Measurements from ENCODE around the gene KRT82.
"Not testable (repeated sequence)": the region's sequence is repeated elsewhere in the genome, so short reads cannot be mapped to it uniquely, and the experiment has no call there.

KRT82 gene

GRCh38 chr12:52405922-52406385, at the start of gene KRT82:
KRT82 (minus strand) TSS chr12:52406335; CDS start chr12:52406277, 58 bp downstream.
- no peaks in the 10 kb centered on the region for H3K9me3 ChIP-seq (ENCODE audit: control insufficient read depth, insufficient read depth, low read length)
- H3K27ac ChIP-seq (ENCODE audit: low read length), result no peak within 1 kb of the TSS
- H3K4me1 ChIP-seq (ENCODE audit: control insufficient read depth, insufficient read depth, low read length), result peaks cover 1% of the 10 kb centered on the region; the same call in 1 of the 2 replicates
- H3K36me3 ChIP-seq (ENCODE audit: control insufficient read depth, insufficient read depth, low read length), result no peaks in the 10 kb centered on the region
- no peak for DNase-seq (ENCODE audit: low read depth, low spot score)
- no peaks in the 10 kb centered on the region for H3K27me3 ChIP-seq (ENCODE audit: control insufficient read depth, insufficient read depth, low read length)
- H3K4me3 ChIP-seq (ENCODE audit: low read length), result no peak within 1 kb of the TSS
- WGBS (ENCODE audit: insufficient coverage, insufficient read length), result no CpG with 5 or more reads among the region's 14 CpGs

GRCh38 chr12:52455821-52456220, 49.7 kb upstream of the KRT82 start:
- WGBS (ENCODE audit: insufficient coverage, insufficient read length), result no CpG with 5 or more reads among the region's 1 CpG
- no peak overlapping the region for H3K27ac ChIP-seq (ENCODE audit: low read length)
- DNase-seq (ENCODE audit: low read depth, low spot score), result no peak

GRCh38 chr12:52454411-52455201, 48.5 kb upstream of the KRT82 start:
- H3K9me3 ChIP-seq (ENCODE audit: control insufficient read depth, insufficient read depth, low read length), result no peaks in the 10 kb centered on the region
- no peaks in the 10 kb centered on the region for H3K36me3 ChIP-seq (ENCODE audit: control insufficient read depth, insufficient read depth, low read length)
- no peak overlapping the region for H3K4me3 ChIP-seq (ENCODE audit: low read length)
- WGBS (ENCODE audit: insufficient coverage, insufficient read length), result no CpG with 5 or more reads among the region's 3 CpGs
- H3K27me3 ChIP-seq (ENCODE audit: control insufficient read depth, insufficient read depth, low read length), result no peaks in the 10 kb centered on the region
- peaks cover 2% of the 10 kb centered on the region; the same call in 1 of the 2 replicates for H3K4me1 ChIP-seq (ENCODE audit: control insufficient read depth, insufficient read depth, low read length)
- DNase-seq (ENCODE audit: low read depth, low spot score), result no peak
- no peak overlapping the region for H3K27ac ChIP-seq (ENCODE audit: low read length)

More at GRCh38 chr12:52455821-52456220, 49.7 kb upstream of the KRT82 start:
- Histone ChIP-seq H3K4me1 (ENCODE audit: control insufficient read depth, insufficient read depth, low read length) (peaks cover 2% of the 10 kb centered on the region; the same call in 1 of the 2 replicates), H3K9me3 (ENCODE audit: control insufficient read depth, insufficient read depth, low read length) (no peaks in the 10 kb centered on the region), H3K27me3 (ENCODE audit: control insufficient read depth, insufficient read depth, low read length) (no peaks in the 10 kb centered on the region), H3K4me3 (ENCODE audit: low read length) (no peak overlapping the region), H3K36me3 (ENCODE audit: control insufficient read depth, insufficient read depth, low read length) (no peaks in the 10 kb centered on the region)

- Histone ChIP-seq H3K4me3 (ENCODE audit: low read length) (no peak within 1 kb of the TSS), H3K9me3 (ENCODE audit: control insufficient read depth, insufficient read depth, low read length) (no peaks in the 10 kb centered on the region), H3K27me3 (ENCODE audit: control insufficient read depth, insufficient read depth, low read length) (no peaks in the 10 kb centered on the region), H3K4me1 (ENCODE audit: control insufficient read depth, insufficient read depth, low read length) (peaks cover 2% of the 10 kb centered on the region; the same call in 1 of the 2 replicates), H3K27ac (ENCODE audit: low read length) (no peak within 1 kb of the TSS), H3K36me3 (ENCODE audit: control insufficient read depth, insufficient read depth, low read length) (no peaks in the 10 kb centered on the region)
- no peak for DNase-seq (ENCODE audit: low read depth, low spot score)
- no CpG with 5 or more reads among the region's 6 CpGs for WGBS (ENCODE audit: insufficient coverage, insufficient read length)
Measured at GRCh38 chr12:52452101-52452500, 46.0 kb upstream of the KRT82 start, which contains the start of gene KRT6B. KRT6B (minus strand) TSS chr12:52452146; CDS start chr12:52452078, 68 bp downstream.

DNA sequence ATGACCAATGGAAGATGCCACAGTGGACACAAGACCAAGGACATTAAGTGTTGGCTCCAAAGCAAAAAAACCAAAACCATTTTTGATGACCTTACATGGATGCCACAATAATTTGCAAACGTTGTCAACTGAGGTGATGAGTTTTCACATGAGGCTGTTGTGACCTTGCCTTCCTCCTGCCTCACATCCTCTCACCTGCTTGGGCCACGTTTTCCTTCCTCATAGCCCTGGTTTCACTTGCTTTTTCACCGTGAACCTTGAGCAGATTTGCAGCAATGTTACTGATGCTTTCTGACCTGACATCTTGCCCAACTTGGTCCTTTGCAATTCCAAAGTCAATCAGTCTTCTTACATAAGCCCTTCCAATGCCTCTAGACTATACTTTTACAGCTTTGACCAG, 42.1 kb upstream of the KRT82 start:
- Histone ChIP-seq H3K27ac (ENCODE audit: low read length) (no peak overlapping the region), H3K4me3 (ENCODE audit: low read length) (no peak overlapping the region), H3K4me1 (ENCODE audit: control insufficient read depth, insufficient read depth, low read length) (no peaks in the 10 kb centered on the region), H3K27me3 (ENCODE audit: control insufficient read depth, insufficient read depth, low read length) (no peaks in the 10 kb centered on the region), H3K36me3 (ENCODE audit: control insufficient read depth, insufficient read depth, low read length) (no peaks in the 10 kb centered on the region), H3K9me3 (ENCODE audit: control insufficient read depth, insufficient read depth, low read length) (no peaks in the 10 kb centered on the region)
- DNase-seq (ENCODE audit: low read depth, low spot score), result no peak
- WGBS (ENCODE audit: insufficient coverage, insufficient read length), result no CpG with 5 or more reads among the region's 3 CpGs

DNA sequence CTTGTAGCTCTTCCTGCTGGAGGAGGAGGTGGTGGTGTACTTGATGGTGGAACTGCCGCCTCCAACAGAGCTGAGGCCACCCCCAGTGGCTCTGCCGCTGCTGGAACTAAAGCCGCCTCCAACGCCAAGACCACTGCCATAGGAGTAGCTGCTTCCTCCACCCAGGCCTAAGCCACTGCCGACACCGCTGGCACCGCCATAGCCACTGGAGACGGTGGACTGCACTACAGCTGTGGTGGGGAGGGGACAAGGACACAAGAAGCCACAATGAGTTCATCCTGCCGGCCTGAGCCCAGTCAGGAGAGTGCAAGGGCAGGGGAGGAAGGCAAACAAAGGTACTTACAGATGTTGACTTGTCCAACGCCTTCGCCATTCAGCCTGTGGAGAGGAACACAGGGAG, 41.1 kb upstream of the KRT82 start:
- H3K4me1 ChIP-seq (ENCODE audit: control insufficient read depth, insufficient read depth, low read length); H3K9me3 ChIP-seq (ENCODE audit: control insufficient read depth, insufficient read depth, low read length); H3K27me3 ChIP-seq (ENCODE audit: control insufficient read depth, insufficient read depth, low read length); H3K27ac ChIP-seq (ENCODE audit: low read length); H3K4me3 ChIP-seq (ENCODE audit: low read length); H3K36me3 ChIP-seq (ENCODE audit: control insufficient read depth, insufficient read depth, low read length); DNase-seq (ENCODE audit: low read depth, low spot score): not testable (repeated sequence)
- WGBS (ENCODE audit: insufficient coverage, insufficient read length), result no CpG with 5 or more reads among the region's 11 CpGs

- H3K4me3 ChIP-seq (ENCODE audit: low read length), result no peak overlapping the region
- no CpG with 5 or more reads among the region's 6 CpGs for WGBS (ENCODE audit: insufficient coverage, insufficient read length)
- H3K27ac ChIP-seq (ENCODE audit: low read length), result no peak overlapping the region
- peaks cover 2% of the 10 kb centered on the region for H3K4me1 ChIP-seq (ENCODE audit: control insufficient read depth, insufficient read depth, low read length)
- H3K27me3 ChIP-seq (ENCODE audit: control insufficient read depth, insufficient read depth, low read length), result no peaks in the 10 kb centered on the region
- H3K9me3 ChIP-seq (ENCODE audit: control insufficient read depth, insufficient read depth, low read length), result no peaks in the 10 kb centered on the region
- H3K36me3 ChIP-seq (ENCODE audit: control insufficient read depth, insufficient read depth, low read length), result no peaks in the 10 kb centered on the region
- no peak for DNase-seq (ENCODE audit: low read depth, low spot score)
Measured at GRCh38 chr12:52446367-52447045, 40.4 kb upstream of the KRT82 start.

DNA sequence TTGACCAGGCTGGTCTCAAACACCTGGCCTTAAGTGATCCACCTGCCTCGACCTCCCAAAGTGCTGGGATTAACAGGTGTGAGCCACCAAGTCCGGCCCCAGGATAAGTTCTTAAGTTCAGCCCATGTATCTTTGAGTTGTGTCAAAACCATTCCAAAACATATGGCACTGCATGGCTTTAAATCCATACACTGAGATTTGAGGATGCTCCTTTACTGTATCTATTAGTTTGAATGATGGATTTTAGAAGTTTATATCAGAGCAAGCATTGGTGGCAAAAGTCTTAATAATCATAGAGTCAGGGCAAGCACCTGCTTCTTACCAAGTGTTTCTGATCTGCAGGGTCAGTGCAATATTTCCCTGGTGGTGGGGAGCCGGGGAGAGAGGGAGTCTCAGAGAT, 39.7 kb upstream of the KRT82 start:
- H3K36me3 ChIP-seq (ENCODE audit: control insufficient read depth, insufficient read depth, low read length), result no peaks in the 10 kb centered on the region
- DNase-seq (ENCODE audit: low read depth, low spot score), result no peak
- WGBS (ENCODE audit: insufficient coverage, insufficient read length), result no CpG with 5 or more reads among the region's 3 CpGs

DNA sequence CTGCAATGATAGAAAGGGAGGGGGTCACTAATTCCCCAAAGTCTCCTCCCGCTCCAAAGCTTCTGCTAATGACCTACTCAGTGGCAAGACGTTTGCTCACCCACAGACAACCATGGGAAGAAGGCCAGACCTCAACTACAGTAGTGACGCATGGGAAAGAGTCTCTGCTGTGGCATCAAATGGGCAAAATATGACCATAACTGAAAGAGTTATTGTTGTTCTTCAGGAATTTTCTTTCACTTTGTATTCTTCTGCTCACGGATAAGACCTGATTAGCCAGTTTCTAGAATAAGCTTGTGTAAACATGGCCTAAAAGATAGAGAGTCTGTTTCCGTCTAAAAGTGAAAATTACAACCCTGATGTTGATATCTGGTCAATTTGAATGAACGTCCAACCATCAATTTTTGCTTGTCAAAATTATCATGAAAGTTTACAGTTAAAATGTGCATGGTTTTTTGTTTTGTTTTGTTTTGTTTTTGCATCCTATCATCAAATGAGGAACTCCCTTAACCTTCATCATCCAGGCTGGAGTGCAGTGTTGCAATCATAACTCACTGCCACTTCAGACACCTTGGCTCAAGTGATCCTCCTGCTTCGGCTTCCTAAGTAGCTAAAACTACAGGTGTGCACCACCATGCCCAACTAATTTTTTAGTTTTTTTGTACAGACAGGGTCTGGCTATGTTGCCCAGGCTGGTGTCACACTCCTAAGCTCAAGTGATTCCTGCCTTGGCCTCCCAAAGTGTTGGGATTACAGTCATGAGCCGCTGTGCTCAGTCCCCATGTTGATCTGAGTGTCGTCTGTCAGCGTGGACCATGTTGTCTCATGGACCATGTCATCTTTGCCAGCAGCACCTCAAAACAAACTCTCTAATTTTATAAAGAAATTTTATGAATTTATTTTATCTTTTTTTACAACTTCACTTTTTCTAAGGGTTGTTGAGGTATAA, 38.8 kb upstream of the KRT82 start:
- H3K4me1 ChIP-seq (ENCODE audit: control insufficient read depth, insufficient read depth, low read length), result peaks cover 3% of the 10 kb centered on the region
- no peak overlapping the region for H3K27ac ChIP-seq (ENCODE audit: low read length)
- no peak for DNase-seq (ENCODE audit: low read depth, low spot score)
- WGBS (ENCODE audit: insufficient coverage, insufficient read length), result no CpG with 5 or more reads among the region's 10 CpGs
- H3K9me3 ChIP-seq (ENCODE audit: control insufficient read depth, insufficient read depth, low read length), result no peaks in the 10 kb centered on the region
- H3K36me3 ChIP-seq (ENCODE audit: control insufficient read depth, insufficient read depth, low read length), result no peaks in the 10 kb centered on the region
- no peaks in the 10 kb centered on the region for H3K27me3 ChIP-seq (ENCODE audit: control insufficient read depth, insufficient read depth, low read length)
- H3K4me3 ChIP-seq (ENCODE audit: low read length), result no peak overlapping the region

More for the DNA sequence above, 39.7 kb upstream of the KRT82 start:
- Histone ChIP-seq H3K27ac (ENCODE audit: low read length) (no peak overlapping the region), H3K4me3 (ENCODE audit: low read length) (no peak overlapping the region), H3K4me1 (ENCODE audit: control insufficient read depth, insufficient read depth, low read length) (peaks cover 3% of the 10 kb centered on the region), H3K27me3 (ENCODE audit: control insufficient read depth, insufficient read depth, low read length) (no peaks in the 10 kb centered on the region), H3K9me3 (ENCODE audit: control insufficient read depth, insufficient read depth, low read length) (no peaks in the 10 kb centered on the region)

DNA sequence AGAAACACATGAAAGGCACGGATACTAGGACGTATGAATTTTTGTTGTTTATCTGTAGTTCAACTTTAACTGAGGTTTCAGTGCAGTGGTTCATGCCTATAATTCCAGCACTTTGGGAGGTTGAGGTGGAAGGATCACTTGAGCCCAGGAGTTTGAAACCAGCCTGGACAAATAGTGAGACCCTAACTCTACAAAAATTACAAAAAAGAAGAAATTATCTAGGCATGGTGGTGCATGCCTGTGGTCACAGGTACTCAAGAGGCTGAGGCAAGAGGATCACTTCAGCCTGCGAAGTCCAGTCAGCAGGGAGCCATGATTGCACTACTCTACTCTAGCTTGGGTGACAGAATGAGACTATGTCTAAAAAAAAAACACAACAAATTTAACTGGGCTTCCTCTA, 37.8 kb upstream of the KRT82 start:
- Histone ChIP-seq H3K27me3 (ENCODE audit: control insufficient read depth, insufficient read depth, low read length) (no peaks in the 10 kb centered on the region), H3K9me3 (ENCODE audit: control insufficient read depth, insufficient read depth, low read length) (no peaks in the 10 kb centered on the region), H3K36me3 (ENCODE audit: control insufficient read depth, insufficient read depth, low read length) (no peaks in the 10 kb centered on the region), H3K4me3 (ENCODE audit: low read length) (no peak overlapping the region), H3K27ac (ENCODE audit: low read length) (no peak overlapping the region), H3K4me1 (ENCODE audit: control insufficient read depth, insufficient read depth, low read length) (peaks cover 3% of the 10 kb centered on the region)
- no peak for DNase-seq (ENCODE audit: low read depth, low spot score)
- no CpG with 5 or more reads among the region's 3 CpGs for WGBS (ENCODE audit: insufficient coverage, insufficient read length)
